OCI-LY7 (cell line): ENCODE results near the gene SRPRA. TPM values are rescaled to one million over a fixed set of nuclear protein-coding genes. Genes with fewer than 3 reads are reported as not detected.

Experiments used
- BruUV-seq: library from RNA; stranded (reverse); fragments of 400-500 nt; replicated peaks from 2 replicates; lab custom pipeline; 2021; lab: Mats Ljungman, UMichigan
- CTCF ChIA-PET: fragments of 300-600 bp; sonication (Branson Sonifier 250); formaldehyde crosslinking; loops from one replicate; lab custom pipeline; 2022; ENCODE audit warnings: antibody characterized with exemption; ENCODE audit not compliant: unreplicated experiment; lab: Charles Lee
- POLR2A ChIA-PET: fragments of 300-600 bp; sonication (Branson Sonifier 250); formaldehyde crosslinking; loops from one replicate; lab custom pipeline; 2022; ENCODE audit warnings: antibody characterized with exemption; lab: Charles Lee
- DNase-seq: peaks from one replicate; pipeline ENCODE4 v3.0.0-alpha.2; 2015; ENCODE audit warnings: low spot score
- H2AFZ ChIP-seq: fragments of 200-600 bp; sonication (generic), shearing (Covaris generic); 2 replicates; pipeline ENCODE4 v1.6.1; 2014; ENCODE audit warnings: mild to moderate bottlenecking, antibody characterized with exemption, low read length, moderate library complexity
- H3K27ac ChIP-seq: fragments of 200-600 bp; sonication (generic); 2 replicates; pipeline ENCODE4 v1.5.1; 2014; ENCODE audit warnings: mixed run types, low read depth, mild to moderate bottlenecking, moderate library complexity, low read length, inconsistent platforms; ENCODE audit not compliant: poor library complexity, severe bottlenecking
- H3K36me3 ChIP-seq: fragments of 200-600 bp; sonication (generic); 2 replicates; pipeline ENCODE4 v1.6.1; 2014; ENCODE audit warnings: mild to moderate bottlenecking, antibody characterized with exemption, low read length, moderate library complexity, mixed read lengths; ENCODE audit not compliant: insufficient read depth
- H3K4me1 ChIP-seq: fragments of 200-600 bp; sonication (generic); 2 replicates; pipeline ENCODE4 v1.5.1; 2014; ENCODE audit warnings: mild to moderate bottlenecking, low read length; ENCODE audit not compliant: insufficient read depth, poor library complexity, severe bottlenecking
- H3K4me2 ChIP-seq: fragments of 200-600 bp; sonication (generic); 2 replicates; pipeline ENCODE4 v1.6.1; 2014; ENCODE audit warnings: mild to moderate bottlenecking, low read length
- H3K4me3 ChIP-seq: fragments of 200-600 bp; sonication (generic); 2 replicates; pipeline ENCODE4 v1.5.1; 2014; ENCODE audit warnings: mild to moderate bottlenecking, low read depth, low read length; ENCODE audit not compliant: poor library complexity, severe bottlenecking
- H3K79me2 ChIP-seq: fragments of 200-600 bp; sonication (generic); 2 replicates; pipeline ENCODE4 v1.6.1; 2016; ENCODE audit warnings: low read depth, mild to moderate bottlenecking, low read length, moderate library complexity, mixed read lengths; ENCODE audit not compliant: insufficient read depth
- H3K9me2 ChIP-seq: fragments of 200-600 bp; sonication (generic); 2 replicates; pipeline ENCODE4 v1.6.1; 2016; ENCODE audit warnings: mild to moderate bottlenecking, low read length, mixed read lengths; ENCODE audit not compliant: insufficient read depth
- H3K9me3 ChIP-seq: fragments of 200-600 bp; sonication (generic); 2 replicates; pipeline ENCODE4 v1.6.1; 2014; ENCODE audit warnings: mild to moderate bottlenecking, mixed run types, low read length, mixed read lengths
- H4K20me1 ChIP-seq: fragments of 200-600 bp; sonication (generic); 2 replicates; pipeline ENCODE4 v1.6.1; 2014; ENCODE audit warnings: mild to moderate bottlenecking, antibody characterized with exemption, low read length, moderate library complexity, mixed read lengths; ENCODE audit not compliant: insufficient read depth
- CTCF ChIP-seq: fragments of 200-600 bp; sonication (generic); conservative IDR thresholded peaks from 2 replicates; pipeline ENCODE4 v1.5.1; 2014; ENCODE audit warnings: mild to moderate bottlenecking, antibody characterized with exemption, low read length, moderate library complexity, mixed read lengths
- EZH2phosphoT487 ChIP-seq: fragments of 200-600 bp; sonication (generic); IDR thresholded peaks from 2 replicates; pipeline ENCODE4 v1.6.1; 2018; ENCODE audit warnings: low read depth, borderline replicate concordance, mild to moderate bottlenecking, mixed run types, antibody characterized with exemption, low read length, moderate library complexity, mixed read lengths
- intact Hi-C: fragments of 100-400 bp; cut with micrococcal nuclease; formaldehyde crosslinking; loops from one replicate; pipeline ENCODE4 v1.10.0; 2022; ENCODE audit not compliant: unreplicated experiment
- small RNA-seq: library from RNA; depleted of rRNA; stranded (forward); fragments of <200 nt; gene quantifications from one replicate; pipeline ENCODE3, GENCODE V24; 2014
- total RNA-seq, 2 experiments: library from RNA; depleted of rRNA in 1 of 2; stranded (reverse); fragments of >200 nt in 1 of 2; shearing (Covaris generic) in 1 of 2; gene quantifications; 2 replicates each; pipeline ENCODE4 v1.2.3, GENCODE V29; 2014 to 2022

SRPRA gene
- total RNA-seq, 2 experiments from 2014 or later, result 62.9 to 100 TPM

- no peaks in the 10 kb centered on the region; the same call in 1 of the 2 replicates for H4K20me1 ChIP-seq
- H3K79me2 ChIP-seq, result peaks cover 52% of the 10 kb centered on the region
- H3K4me1 ChIP-seq, result peaks cover 35% of the 10 kb centered on the region
- no peak for TF ChIP-seq EZH2phosphoT487
- no peak for TF ChIP-seq CTCF
- no peaks in the 10 kb centered on the region for H3K9me2 ChIP-seq
- CTCF ChIA-PET, result no interaction called here
- POLR2A ChIA-PET, result interaction anchor here (0.7 to 1.3 kb wide), 2 partner anchors 28 to 311 kb away, joined by 5 to 7 read pairs; partner anchors contain the start of gene PUS3
- H3K4me2 ChIP-seq, result no peak overlapping the region
- intact Hi-C loops, result loop anchor here (5.0 kb wide), 1 partner anchor 53 kb away; the partner anchor contains the start of genes FOXRED1 and SRPRA
- BruUV-seq, result no TSS peak
- no peak overlapping the region for H2AFZ ChIP-seq
- no peak overlapping the region for H3K4me3 ChIP-seq
- DNase-seq, result no peak
- H3K27ac ChIP-seq, result no peak overlapping the region
- peaks cover 11% of the 10 kb centered on the region for H3K36me3 ChIP-seq
- H3K9me3 ChIP-seq, result no peaks in the 10 kb centered on the region
These were observed 54.3 kb downstream of the SRPRA start for GRCh38 chr11:126214441-126214840.

Small RNA genes within 50 kb of the gene (small RNA-seq; reads per million reads assigned to genes)
- gene RN7SL351P, result not detected
- gene RNU4-86P, result not detected

Other genes with a start within 250 kb of the SRPRA start
- 1.5 and 2.0 TPM in 2 replicates for gene CDON, start 206.0 kb downstream of the SRPRA start, total RNA-seq (2014; rRNA removed; shearing (Covaris generic))
- 1.1 and 2.5 TPM in 2 replicates for gene CDON, start 206.0 kb downstream of the SRPRA start, total RNA-seq (2022)
- 29.1 and 39.2 TPM in 2 replicates for gene RPUSD4, start 57.2 kb downstream of the SRPRA start, total RNA-seq (2014; rRNA removed; shearing (Covaris generic))
- 36.2 and 37.0 TPM in 2 replicates for gene RPUSD4, start 57.2 kb downstream of the SRPRA start, total RNA-seq (2022)
- 9.9 and 11.5 TPM in 2 replicates for gene FAM118B, start 57.1 kb downstream of the SRPRA start, total RNA-seq (2014; rRNA removed; shearing (Covaris generic))
- 12.8 and 14.8 TPM in 2 replicates for gene FAM118B, start 57.1 kb downstream of the SRPRA start, total RNA-seq (2022)
- 30.4 and 42.5 TPM in 2 replicates for gene FOXRED1, start 259 bp upstream of the SRPRA start, total RNA-seq (2014; rRNA removed; shearing (Covaris generic))
- gene FOXRED1, start 259 bp upstream of the SRPRA start, total RNA-seq (2022), result 62.4 and 65.7 TPM in 2 replicates
- 3.4 TPM in 2 replicates for gene TIRAP, start 14.2 kb upstream of the SRPRA start, total RNA-seq (2014; rRNA removed; shearing (Covaris generic))
- gene TIRAP, start 14.2 kb upstream of the SRPRA start, total RNA-seq (2022), result 8.6 and 9.8 TPM in 2 replicates
- 24.2 and 30.4 TPM in 2 replicates for gene DCPS, start 35.2 kb upstream of the SRPRA start, total RNA-seq (2014; rRNA removed; shearing (Covaris generic))
- 33.9 and 36.5 TPM in 2 replicates for gene DCPS, start 35.2 kb upstream of the SRPRA start, total RNA-seq (2022)
- 10.0 and 14.3 TPM in 2 replicates for gene ST3GAL4, start 86.8 kb upstream of the SRPRA start, total RNA-seq (2014; rRNA removed; shearing (Covaris generic))
- gene ST3GAL4, start 86.8 kb upstream of the SRPRA start, total RNA-seq (2022), result 17.4 and 18.8 TPM in 2 replicates